ENCODE data around the gene RNF214.

DNA sequence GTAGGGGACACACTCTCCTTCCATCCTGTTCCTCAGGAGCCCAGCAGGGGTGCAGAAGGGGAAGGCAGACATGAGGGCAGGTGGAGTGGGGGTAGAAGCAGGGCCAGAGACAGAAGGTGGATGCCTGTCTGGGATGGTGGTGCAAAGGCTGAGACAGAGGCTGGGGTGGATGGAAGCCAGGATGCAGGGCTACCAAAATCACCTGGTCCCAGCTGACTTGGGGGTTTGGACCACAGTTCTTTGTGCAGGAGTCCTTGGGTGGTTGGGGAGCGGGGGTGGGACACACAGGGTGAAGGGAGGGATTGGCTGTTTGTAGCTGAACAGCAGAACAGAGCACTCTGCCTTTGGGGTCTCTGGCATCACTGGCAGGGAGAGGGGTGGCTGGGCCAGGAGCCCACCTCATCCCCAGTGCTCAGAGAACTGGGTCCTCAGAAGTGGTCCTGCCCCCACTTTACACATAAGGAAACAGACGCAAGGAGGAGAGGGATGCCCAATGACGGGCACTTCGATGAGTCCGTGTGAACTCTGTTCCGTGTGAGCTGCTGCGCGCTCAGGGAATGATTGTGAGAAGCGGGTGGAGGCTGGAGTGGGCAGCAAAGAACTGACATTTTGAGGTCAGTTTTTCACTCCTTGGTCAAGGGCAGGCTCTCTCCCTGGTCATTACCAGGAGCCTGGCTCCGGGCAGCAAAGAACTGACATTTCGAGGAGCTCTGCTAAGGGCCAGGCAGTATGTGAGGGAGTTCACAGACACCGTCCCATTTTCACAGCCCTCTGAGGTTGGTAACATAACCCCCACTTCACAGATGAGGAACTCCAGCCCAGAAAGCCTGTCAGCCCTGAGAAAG is 31.4 kb upstream of the RNF214 start:
- TF ChIP-seq, protein P1, sequence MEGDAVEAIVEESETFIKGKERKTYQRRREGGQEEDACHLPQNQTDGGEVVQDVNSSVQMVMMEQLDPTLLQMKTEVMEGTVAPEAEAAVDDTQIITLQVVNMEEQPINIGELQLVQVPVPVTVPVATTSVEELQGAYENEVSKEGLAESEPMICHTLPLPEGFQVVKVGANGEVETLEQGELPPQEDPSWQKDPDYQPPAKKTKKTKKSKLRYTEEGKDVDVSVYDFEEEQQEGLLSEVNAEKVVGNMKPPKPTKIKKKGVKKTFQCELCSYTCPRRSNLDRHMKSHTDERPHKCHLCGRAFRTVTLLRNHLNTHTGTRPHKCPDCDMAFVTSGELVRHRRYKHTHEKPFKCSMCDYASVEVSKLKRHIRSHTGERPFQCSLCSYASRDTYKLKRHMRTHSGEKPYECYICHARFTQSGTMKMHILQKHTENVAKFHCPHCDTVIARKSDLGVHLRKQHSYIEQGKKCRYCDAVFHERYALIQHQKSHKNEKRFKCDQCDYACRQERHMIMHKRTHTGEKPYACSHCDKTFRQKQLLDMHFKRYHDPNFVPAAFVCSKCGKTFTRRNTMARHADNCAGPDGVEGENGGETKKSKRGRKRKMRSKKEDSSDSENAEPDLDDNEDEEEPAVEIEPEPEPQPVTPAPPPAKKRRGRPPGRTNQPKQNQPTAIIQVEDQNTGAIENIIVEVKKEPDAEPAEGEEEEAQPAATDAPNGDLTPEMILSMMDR (conservative IDR thresholded peaks at IDR 0.05; ENCODE audit: low read depth, low read length) = no peak
- TF ChIP-seq EZH2 (IDR thresholded peaks at IDR 0.05; ENCODE audit: borderline replicate concordance, low read depth, low read length, poor library complexity, severe bottlenecking) = no peak
